Fibroblast of pulmonary artery (primary cell): Measurements from ENCODE around the gene ANO7.

Source experiments
- DNase-seq: peaks from one replicate; pipeline ENCODE4 v3.0.0-alpha.2; 2010; ENCODE audit warnings: low read depth
- H3K4me3 ChIP-seq: replicated peaks from 2 replicates; pipeline ENCODE4 v1.5.1; 2011; ENCODE audit warnings: low read depth, mild to moderate bottlenecking, control low read depth, low read length, moderate library complexity
- TF ChIP-seq, protein P1 (sequence below): IDR thresholded peaks from 2 replicates; pipeline ENCODE4 v1.5.1; 2011; ENCODE audit warnings: mild to moderate bottlenecking, control low read depth, low read length, inconsistent platforms; ENCODE audit errors: missing control alignments

Gene ANO7

DNA sequence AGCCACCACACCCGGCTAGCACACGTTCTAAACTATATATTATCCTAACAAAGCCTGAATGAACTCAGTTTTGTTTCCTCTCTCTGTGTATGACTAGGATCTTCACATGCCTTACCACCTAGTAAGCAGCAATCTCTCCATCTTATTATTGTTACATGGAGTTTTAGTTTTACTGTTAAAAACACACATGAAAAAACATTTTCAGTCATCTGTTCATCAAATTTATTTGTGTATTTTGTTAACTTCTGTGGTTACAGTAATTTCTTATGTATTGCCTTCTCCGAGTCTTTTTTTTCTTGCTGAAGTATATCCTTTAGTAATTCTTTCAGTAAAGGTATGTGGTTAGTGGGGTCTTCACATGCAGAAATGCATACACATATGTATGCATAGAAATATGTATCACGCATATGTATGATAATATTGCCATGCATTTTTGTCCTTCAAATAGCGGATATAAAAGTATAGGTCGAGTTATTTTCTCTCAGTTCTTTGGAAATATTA lies 31.4 kb downstream of the ANO7 start:
- H3K4me3 ChIP-seq: no peak overlapping the region
- no peak for DNase-seq
- TF ChIP-seq, protein P1, sequence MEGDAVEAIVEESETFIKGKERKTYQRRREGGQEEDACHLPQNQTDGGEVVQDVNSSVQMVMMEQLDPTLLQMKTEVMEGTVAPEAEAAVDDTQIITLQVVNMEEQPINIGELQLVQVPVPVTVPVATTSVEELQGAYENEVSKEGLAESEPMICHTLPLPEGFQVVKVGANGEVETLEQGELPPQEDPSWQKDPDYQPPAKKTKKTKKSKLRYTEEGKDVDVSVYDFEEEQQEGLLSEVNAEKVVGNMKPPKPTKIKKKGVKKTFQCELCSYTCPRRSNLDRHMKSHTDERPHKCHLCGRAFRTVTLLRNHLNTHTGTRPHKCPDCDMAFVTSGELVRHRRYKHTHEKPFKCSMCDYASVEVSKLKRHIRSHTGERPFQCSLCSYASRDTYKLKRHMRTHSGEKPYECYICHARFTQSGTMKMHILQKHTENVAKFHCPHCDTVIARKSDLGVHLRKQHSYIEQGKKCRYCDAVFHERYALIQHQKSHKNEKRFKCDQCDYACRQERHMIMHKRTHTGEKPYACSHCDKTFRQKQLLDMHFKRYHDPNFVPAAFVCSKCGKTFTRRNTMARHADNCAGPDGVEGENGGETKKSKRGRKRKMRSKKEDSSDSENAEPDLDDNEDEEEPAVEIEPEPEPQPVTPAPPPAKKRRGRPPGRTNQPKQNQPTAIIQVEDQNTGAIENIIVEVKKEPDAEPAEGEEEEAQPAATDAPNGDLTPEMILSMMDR: no peak

DNA sequence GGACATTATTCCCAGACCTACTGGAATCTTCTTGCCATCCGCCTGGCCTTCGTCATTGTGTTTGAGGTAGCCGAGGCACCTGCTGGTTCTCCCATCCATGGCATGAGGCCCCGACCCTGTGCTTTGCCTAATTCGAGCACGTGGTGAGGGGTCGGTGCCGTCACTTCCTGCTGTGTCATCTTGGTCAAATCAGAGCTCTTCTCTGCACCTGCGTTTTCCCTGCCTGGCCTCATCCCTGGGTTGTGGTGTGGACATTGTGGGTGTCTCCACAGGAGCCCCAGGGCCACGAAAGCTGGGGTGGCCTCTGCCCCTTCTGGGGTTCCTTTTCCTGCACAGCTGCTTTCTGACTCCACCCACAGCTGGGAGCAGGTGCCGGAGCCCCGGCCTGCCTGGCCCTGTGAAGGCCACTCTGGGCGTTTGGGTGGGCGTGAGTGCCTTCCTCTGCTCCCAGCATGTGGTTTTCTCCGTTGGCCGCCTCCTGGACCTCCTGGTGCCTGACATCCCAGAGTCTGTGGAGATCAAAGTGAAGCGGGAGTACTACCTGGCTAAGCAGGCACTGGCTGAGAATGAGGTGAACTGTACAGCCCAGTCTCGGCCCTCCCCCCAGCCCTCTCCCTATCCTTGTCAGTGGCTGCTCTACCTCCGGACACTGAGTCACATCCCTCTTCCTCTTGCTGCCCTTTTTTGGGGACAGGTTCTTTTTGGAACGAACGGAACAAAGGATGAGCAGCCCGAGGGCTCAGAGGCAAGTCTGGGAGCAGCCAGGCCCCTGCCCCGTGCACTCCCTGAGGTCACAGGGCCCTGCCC lies 34.9 kb downstream of the ANO7 start:
- DNase-seq: no peak
- TF ChIP-seq, protein P1: no peak
- no peak overlapping the region for H3K4me3 ChIP-seq

DNA sequence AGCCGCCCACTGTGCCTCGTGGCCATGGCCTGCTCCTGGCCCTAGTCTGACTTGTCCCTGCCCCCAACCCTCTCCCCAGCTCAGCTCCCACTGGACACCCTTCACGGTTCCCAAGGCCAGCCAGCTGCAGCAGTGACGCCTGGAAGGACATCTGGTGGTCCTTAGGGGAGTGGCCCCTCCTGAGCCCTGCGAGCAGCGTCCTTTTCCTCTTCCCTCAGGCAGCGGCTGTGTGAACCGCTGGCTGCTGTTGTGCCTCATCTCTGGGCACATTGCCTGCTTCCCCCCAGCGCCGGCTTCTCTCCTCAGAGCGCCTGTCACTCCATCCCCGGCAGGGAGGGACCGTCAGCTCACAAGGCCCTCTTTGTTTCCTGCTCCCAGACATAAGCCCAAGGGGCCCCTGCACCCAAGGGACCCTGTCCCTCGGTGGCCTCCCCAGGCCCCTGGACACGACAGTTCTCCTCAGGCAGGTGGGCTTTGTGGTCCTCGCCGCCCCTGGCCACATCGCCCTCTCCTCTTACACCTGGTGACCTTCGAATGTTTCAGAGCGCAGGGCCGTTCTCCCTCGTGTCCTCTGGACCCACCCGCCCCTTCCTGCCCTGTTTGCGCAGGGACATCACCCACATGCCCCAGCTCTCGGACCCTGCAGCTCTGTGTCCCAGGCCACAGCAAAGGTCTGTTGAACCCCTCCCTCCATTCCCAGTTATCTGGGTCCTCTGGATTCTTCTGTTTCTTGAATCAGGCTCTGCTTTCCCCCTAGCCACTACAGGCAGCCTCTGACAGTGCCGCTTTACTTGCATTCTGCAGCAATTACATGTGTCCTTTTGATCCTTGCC lies 35.8 kb downstream of the ANO7 start:
- no peak overlapping the region for H3K4me3 ChIP-seq
- TF ChIP-seq, protein P1: no peak
- DNase-seq: peak; percentile 56

DNA sequence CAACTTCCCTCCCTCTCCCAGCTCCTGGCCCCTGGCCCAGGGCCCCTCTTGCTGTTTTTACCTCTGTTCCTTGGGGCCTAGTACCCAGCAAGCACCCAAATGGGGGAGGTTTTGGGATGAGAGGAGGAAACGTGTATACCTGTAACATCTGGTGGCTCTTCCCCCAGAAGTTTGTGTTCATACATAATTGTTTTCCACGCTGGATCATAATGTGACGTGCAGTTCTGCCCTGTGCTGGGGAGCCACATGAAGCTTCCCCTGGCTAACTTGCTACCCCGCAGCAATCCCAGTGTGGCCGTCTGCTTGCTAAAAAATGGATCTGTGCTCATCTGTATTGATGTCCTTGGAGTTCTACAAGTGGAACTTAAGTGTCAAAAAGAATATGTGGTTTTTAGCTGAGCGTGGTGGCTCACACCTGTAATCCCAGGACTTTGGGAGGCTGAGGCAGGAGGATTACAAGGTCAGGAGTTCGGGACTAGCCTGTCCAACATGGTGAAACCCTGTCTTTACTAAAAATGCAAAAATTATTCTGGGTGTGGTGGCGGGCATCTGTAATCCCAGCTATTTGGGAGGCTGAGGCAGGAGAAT lies 36.5 kb downstream of the ANO7 start:
- TF ChIP-seq, protein P1: no peak
- H3K4me3 ChIP-seq: no peak overlapping the region
- peak; percentile 44 for DNase-seq

DNA sequence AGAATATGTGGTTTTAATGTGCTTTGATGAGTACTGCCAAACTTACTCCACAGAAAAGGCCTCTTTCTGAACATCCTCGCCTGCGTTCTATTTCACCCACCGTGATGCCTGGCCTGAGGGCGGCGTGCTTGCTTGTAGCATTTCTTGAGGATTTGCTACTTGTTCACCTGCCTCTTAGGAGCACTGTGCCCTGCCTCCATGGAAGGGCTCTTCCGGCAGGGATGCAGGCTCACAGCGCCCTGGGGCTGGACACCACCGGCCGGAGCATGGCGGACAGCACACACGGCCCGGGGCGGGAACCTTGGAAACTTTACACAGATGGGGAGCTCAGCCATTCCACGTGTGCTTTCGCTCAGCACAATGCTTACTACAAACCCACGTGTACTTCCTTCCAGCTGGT lies 37.1 kb downstream of the ANO7 start:
- no peak overlapping the region for H3K4me3 ChIP-seq
- no peak for DNase-seq
- TF ChIP-seq, protein P1: no peak

DNA sequence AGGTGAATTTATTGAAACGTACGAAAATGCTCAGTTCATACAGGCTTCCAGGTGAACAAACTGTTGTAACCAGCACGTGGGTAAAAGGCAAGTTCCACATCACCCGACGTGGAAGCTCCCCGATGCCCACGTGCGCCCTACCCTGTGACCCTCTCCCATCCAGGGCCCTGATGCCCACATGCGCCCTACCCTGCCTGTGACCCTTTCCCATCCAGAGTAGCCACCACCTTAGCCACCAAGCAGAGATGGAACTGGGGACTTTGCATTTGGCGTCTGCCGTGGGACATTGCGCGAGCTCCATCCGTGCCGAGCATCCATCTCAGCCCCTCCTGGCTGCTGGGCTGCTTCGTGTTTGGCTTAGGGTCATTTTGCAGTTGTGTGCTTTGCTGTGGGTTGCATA lies 37.5 kb downstream of the ANO7 start:
- H3K4me3 ChIP-seq: no peak overlapping the region
- TF ChIP-seq, protein P1: no peak
- DNase-seq: no peak
